GM18951 (cell line): ENCODE data around the gene TREML2.

Experiments used
- POLR2A ChIP-seq: IDR thresholded peaks from 4 replicates; pipeline ENCODE4 v1.6.1; 2011; ENCODE audit warnings: mild to moderate bottlenecking; ENCODE audit not compliant: insufficient read length, insufficient read depth; ENCODE audit errors: extremely low read depth
- in situ Hi-C: fragments of 300-500 bp; cut with MboI; formaldehyde crosslinking; loops from one replicate; pipeline ENCODE4 v1.12.0; 2022; ENCODE audit warnings: low sequenced_read_pairs, mixed read lengths, inconsistent platforms; ENCODE audit not compliant: unreplicated experiment

The TREML2 gene

GRCh38 chr6:41157323-41157722 lies 43.6 kb downstream of the TREML2 start:
- in situ Hi-C loops, result no loop called here
- no peak for TF ChIP-seq POLR2A

GRCh38 chr6:41156771-41157170 lies 44.2 kb downstream of the TREML2 start:
- in situ Hi-C loops, result no loop called here
- no peak for TF ChIP-seq POLR2A

- in situ Hi-C loops, result no loop called here
- TF ChIP-seq POLR2A, result no peak
Measured at GRCh38 chr6:41156001-41156400, 44.9 kb downstream of the TREML2 start.

GRCh38 chr6:41155132-41155805 lies 45.7 kb downstream of the TREML2 start:
- no peak for TF ChIP-seq POLR2A
- in situ Hi-C loops, result no loop called here

- in situ Hi-C loops, result no loop called here
- no peak for TF ChIP-seq POLR2A
Measured at GRCh38 chr6:41153992-41154625, 46.8 kb downstream of the TREML2 start, which contains the start of gene TREML1. TREML1 (minus strand) TSS chr6:41154347; CDS start chr6:41154288, 59 bp downstream.

GRCh38 chr6:41153451-41153850 lies 47.5 kb downstream of the TREML2 start:
- in situ Hi-C loops, result no loop called here
- TF ChIP-seq POLR2A, result no peak

- in situ Hi-C loops, result no loop called here
- no peak for TF ChIP-seq POLR2A
Measured at GRCh38 chr6:41150671-41151070, 50.3 kb downstream of the TREML2 start.

GRCh38 chr6:41147917-41148316 lies 53.0 kb downstream of the TREML2 start:
- no peak for TF ChIP-seq POLR2A
- in situ Hi-C loops, result no loop called here
